Effector memory CD4-positive, alpha-beta T cell (primary cell): ENCODE data around the gene HEPACAM2.

Source experiments
- DNase-seq, 3 donors: peaks; one replicate each; pipeline ENCODE4 v3.0.0-alpha.2; 2020
- H3K27ac ChIP-seq: 2 replicates; pipeline ENCODE4 v1.7.0; 2013; ENCODE audit warnings: mild to moderate bottlenecking, low read length, moderate library complexity; ENCODE audit not compliant: insufficient read depth, poor library complexity, severe bottlenecking
- H3K27me3 ChIP-seq: replicated peaks from 2 replicates; pipeline ENCODE4 v1.7.0; 2013; ENCODE audit warnings: mild to moderate bottlenecking, low read length; ENCODE audit not compliant: insufficient read depth, control insufficient read depth, poor library complexity, severe bottlenecking
- H3K36me3 ChIP-seq: 2 replicates; pipeline ENCODE4 v1.7.0; 2013; ENCODE audit warnings: mild to moderate bottlenecking, low read length, moderate library complexity; ENCODE audit not compliant: control insufficient read depth, insufficient read depth
- H3K4me1 ChIP-seq: 2 replicates; pipeline ENCODE4 v1.7.0; 2013; ENCODE audit warnings: low read length, mild to moderate bottlenecking; ENCODE audit not compliant: control insufficient read depth, insufficient read depth, poor library complexity, severe bottlenecking
- H3K4me3 ChIP-seq: 2 replicates; pipeline ENCODE4 v1.7.0; 2013; ENCODE audit warnings: low read length, low read depth, mild to moderate bottlenecking; ENCODE audit not compliant: insufficient read depth, poor library complexity, severe bottlenecking
- H3K9me3 ChIP-seq: 2 replicates; pipeline ENCODE4 v1.7.0; 2013; ENCODE audit warnings: mild to moderate bottlenecking, low read length, moderate library complexity; ENCODE audit not compliant: control insufficient read depth

The HEPACAM2 gene

GRCh38 chr7:93150200-93150835, 76.0 kb downstream of the HEPACAM2 start:
- DNase-seq: no peak
- H3K36me3 ChIP-seq: peaks cover 5% of the 10 kb centered on the region
- H3K9me3 ChIP-seq: no peaks in the 10 kb centered on the region
- peaks cover 10% of the 10 kb centered on the region for H3K4me1 ChIP-seq
- H3K27me3 ChIP-seq: no peaks in the 10 kb centered on the region
- H3K27ac ChIP-seq: no peak overlapping the region
- no peak overlapping the region for H3K4me3 ChIP-seq

- peak overlapping the region; percentile 62 for H3K4me3 ChIP-seq
Measured at GRCh38 chr7:93148727-93149126, 77.5 kb downstream of the HEPACAM2 start.

GRCh38 chr7:93148144-93148543, 78.1 kb downstream of the HEPACAM2 start, which contains the start of gene SAMD9L:
Gene SAMD9L (minus strand): TSS chr7:93148385. CDS start chr7:93135971, 12,414 bp downstream.
- Histone ChIP-seq H3K9me3 (no peaks in the 10 kb centered on the region), H3K4me3 (peak within 1 kb of the TSS; percentile 62), H3K36me3 (peaks cover 25% of the 10 kb centered on the region), H3K4me1 (peaks cover 10% of the 10 kb centered on the region), H3K27ac (peak within 1 kb of the TSS; percentile 59), H3K27me3 (no peaks in the 10 kb centered on the region)
- no peak for DNase-seq

More at GRCh38 chr7:93148727-93149126, 77.5 kb downstream of the HEPACAM2 start:
- Histone ChIP-seq H3K36me3 (peaks cover 19% of the 10 kb centered on the region), H3K27me3 (no peaks in the 10 kb centered on the region), H3K4me1 (peaks cover 10% of the 10 kb centered on the region), H3K27ac (no peak overlapping the region), H3K9me3 (no peaks in the 10 kb centered on the region)
- DNase-seq: no peak

- H3K27me3 ChIP-seq: no peaks in the 10 kb centered on the region
- DNase-seq: peak in 1 of 3 donors; percentile 17
- no peaks in the 10 kb centered on the region for H3K9me3 ChIP-seq
- H3K36me3 ChIP-seq: peaks cover 32% of the 10 kb centered on the region
- peak overlapping the region; percentile 59 for H3K27ac ChIP-seq
- H3K4me3 ChIP-seq: peak overlapping the region; percentile 62
- H3K4me1 ChIP-seq: peaks cover 10% of the 10 kb centered on the region
Measured at GRCh38 chr7:93147363-93147762, 78.9 kb downstream of the HEPACAM2 start.

DNA sequence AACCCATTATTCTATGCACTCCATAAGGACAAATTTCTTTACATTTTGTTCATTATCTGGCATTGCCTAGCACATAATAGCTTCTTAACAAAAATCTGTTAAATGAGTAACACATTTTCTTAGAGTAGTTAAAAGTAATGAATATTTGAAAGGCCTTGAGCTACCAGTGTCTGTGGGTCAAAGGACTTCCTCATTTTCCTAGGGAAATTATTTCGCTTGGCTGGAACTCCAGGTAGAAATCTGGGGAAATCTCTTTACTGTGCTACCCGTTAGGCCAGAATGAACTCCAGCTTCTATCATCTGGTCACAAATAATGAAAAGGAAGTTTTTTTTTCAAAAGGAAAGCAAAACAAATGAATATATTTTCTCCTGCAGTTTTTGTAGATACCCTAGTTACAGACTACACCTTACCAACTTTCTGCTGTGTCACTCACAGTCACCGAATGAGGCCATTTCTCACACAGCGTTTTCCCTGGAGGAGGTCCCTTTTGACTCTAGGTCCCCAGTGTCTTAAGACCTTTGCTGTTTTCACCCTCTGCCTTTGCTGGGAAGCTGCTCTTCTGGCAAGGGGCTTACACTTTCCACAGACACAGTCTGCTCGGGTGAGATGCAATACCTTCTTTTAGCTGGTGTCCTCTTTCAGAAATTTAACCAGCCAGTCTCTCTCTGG, 79.7 kb downstream of the HEPACAM2 start:
- H3K9me3 ChIP-seq: no peaks in the 10 kb centered on the region
- H3K36me3 ChIP-seq: peaks cover 39% of the 10 kb centered on the region
- peaks cover 10% of the 10 kb centered on the region for H3K4me1 ChIP-seq
- peak overlapping the region; percentile 62 for H3K4me3 ChIP-seq
- no peak overlapping the region for H3K27ac ChIP-seq
- no peaks in the 10 kb centered on the region for H3K27me3 ChIP-seq
- DNase-seq: no peak

DNA sequence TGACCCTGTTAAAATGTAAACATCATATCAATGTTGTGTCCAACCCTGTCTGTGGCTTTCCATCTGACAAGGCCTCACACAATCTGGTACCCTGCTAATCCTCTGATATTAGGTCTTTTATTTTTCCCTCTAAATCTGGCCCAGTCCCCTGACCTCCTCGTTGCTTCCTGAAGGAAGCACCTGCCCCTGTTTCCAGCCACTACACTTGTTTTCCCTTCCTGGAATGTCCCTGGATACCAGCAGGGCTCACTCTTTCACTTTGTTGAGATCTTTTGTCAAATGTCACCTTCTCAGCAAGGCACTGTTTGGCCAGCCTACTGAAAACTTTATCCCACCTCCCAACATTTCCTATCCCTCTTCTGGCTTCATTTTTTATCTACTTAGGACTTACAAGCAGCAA, 80.2 kb downstream of the HEPACAM2 start:
- DNase-seq: no peak
- Histone ChIP-seq H3K4me1 (peaks cover 10% of the 10 kb centered on the region), H3K9me3 (no peaks in the 10 kb centered on the region), H3K36me3 (peaks cover 43% of the 10 kb centered on the region), H3K4me3 (no peak overlapping the region), H3K27me3 (no peaks in the 10 kb centered on the region), H3K27ac (no peak overlapping the region)

DNA sequence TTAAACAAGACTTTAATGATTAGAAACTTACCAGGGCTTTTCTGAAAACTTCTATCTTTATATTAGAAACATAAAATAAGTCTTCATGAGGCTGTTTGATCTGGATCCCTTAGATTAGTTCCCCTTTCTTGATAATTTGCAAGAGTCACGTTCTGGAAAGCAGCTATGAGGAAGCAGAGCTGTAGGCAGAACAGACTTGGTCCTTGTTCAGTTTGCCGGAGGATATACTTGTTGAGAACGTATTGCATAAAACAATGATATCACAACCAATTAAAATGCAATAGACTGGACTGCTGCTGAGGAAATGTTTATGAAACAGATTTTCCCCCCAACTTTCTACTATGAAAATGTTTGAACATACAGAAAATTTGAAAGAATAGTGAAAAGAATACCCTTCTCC, 80.9 kb downstream of the HEPACAM2 start:
- H3K36me3 ChIP-seq: peaks cover 50% of the 10 kb centered on the region
- H3K27ac ChIP-seq: no peak overlapping the region
- H3K27me3 ChIP-seq: no peaks in the 10 kb centered on the region
- H3K4me3 ChIP-seq: no peak overlapping the region
- no peak for DNase-seq
- H3K9me3 ChIP-seq: no peaks in the 10 kb centered on the region
- peaks cover 10% of the 10 kb centered on the region for H3K4me1 ChIP-seq

DNA sequence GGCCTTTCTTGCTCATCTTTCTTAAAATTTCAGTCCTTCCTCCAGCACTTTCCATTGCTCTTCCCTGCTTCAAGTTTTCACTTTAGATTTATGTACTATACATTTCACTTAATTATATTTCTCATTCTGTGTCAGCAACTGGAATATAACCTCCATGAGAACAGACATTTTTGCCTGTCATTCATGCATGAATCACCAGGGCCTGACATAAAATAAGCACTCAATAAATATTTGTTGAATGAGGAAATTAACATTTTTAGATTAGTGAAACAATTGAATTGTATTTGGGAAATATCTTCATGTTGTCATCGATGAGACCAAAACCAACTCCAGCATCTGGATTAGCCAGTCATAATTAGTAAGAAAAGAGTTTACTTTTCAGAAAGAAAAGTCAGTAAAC, 84.1 kb downstream of the HEPACAM2 start:
- peaks cover 6% of the 10 kb centered on the region for H3K4me1 ChIP-seq
- no peaks in the 10 kb centered on the region for H3K27me3 ChIP-seq
- H3K27ac ChIP-seq: no peak overlapping the region
- H3K4me3 ChIP-seq: no peak overlapping the region
- no peak for DNase-seq
- peaks cover 81% of the 10 kb centered on the region for H3K36me3 ChIP-seq
- no peaks in the 10 kb centered on the region for H3K9me3 ChIP-seq

- H3K4me1 ChIP-seq: no peaks in the 10 kb centered on the region
- DNase-seq: no peak
- peaks cover 94% of the 10 kb centered on the region for H3K36me3 ChIP-seq
- no peak overlapping the region for H3K27ac ChIP-seq
- no peaks in the 10 kb centered on the region for H3K27me3 ChIP-seq
- H3K9me3 ChIP-seq: peaks cover 4% of the 10 kb centered on the region
- no peak overlapping the region for H3K4me3 ChIP-seq
Measured at GRCh38 chr7:93140582-93141191, 85.6 kb downstream of the HEPACAM2 start.

- no peak overlapping the region for H3K4me3 ChIP-seq
- H3K4me1 ChIP-seq: no peaks in the 10 kb centered on the region
- H3K36me3 ChIP-seq: peaks cover 83% of the 10 kb centered on the region
- H3K9me3 ChIP-seq: peaks cover 13% of the 10 kb centered on the region
- no peak for DNase-seq
- no peak overlapping the region for H3K27ac ChIP-seq
- no peaks in the 10 kb centered on the region for H3K27me3 ChIP-seq
Measured at GRCh38 chr7:93138576-93138975, 87.7 kb downstream of the HEPACAM2 start.
